Stimulated activated CD4-positive, alpha-beta T cell treated with anti-CD3 and anti-CD28 coated beads, Interleukin-12 subunit alpha, Interleukin-12 subunit beta, amount 100 ng/mL, for 48 hours (primary cell): ENCODE data around the gene CMTM8.

Experiments
- DNase-seq, 3 donors: peaks; one replicate each; pipeline ENCODE4 v3.0.0-alpha.2; 2020; ENCODE audit warnings: low read depth in 2 of 3, low spot score in 1 of 3

CMTM8 gene

DNA sequence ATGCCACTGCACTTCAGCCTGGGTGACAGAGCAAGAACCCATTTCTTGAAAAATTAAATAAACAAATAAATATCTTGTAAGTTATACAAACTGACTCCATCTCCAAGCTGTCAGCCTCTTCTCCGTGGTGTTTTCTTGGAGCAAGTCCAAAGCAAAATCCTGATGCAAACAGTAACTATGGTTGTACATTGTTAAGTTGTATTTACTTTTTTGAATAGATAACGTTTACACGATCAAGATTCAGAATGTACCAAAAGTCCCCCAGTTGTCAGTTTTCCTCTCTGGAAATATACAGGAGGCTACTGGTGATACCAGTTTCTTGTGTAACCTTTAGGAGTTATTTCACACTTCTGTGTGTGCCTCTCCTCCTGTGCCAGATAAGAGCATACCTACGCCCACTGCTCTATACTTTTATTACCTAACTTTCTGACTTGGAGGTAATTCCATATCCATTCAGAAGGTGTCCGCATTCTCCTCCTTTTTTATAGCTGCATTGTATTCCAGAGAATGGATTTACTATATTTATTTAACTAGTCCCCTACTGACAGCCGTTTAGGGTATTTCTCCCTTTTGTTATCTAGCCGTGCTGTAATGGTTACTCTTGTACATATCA is 167.3 kb downstream of the CMTM8 start:
- no peak for DNase-seq

DNA sequence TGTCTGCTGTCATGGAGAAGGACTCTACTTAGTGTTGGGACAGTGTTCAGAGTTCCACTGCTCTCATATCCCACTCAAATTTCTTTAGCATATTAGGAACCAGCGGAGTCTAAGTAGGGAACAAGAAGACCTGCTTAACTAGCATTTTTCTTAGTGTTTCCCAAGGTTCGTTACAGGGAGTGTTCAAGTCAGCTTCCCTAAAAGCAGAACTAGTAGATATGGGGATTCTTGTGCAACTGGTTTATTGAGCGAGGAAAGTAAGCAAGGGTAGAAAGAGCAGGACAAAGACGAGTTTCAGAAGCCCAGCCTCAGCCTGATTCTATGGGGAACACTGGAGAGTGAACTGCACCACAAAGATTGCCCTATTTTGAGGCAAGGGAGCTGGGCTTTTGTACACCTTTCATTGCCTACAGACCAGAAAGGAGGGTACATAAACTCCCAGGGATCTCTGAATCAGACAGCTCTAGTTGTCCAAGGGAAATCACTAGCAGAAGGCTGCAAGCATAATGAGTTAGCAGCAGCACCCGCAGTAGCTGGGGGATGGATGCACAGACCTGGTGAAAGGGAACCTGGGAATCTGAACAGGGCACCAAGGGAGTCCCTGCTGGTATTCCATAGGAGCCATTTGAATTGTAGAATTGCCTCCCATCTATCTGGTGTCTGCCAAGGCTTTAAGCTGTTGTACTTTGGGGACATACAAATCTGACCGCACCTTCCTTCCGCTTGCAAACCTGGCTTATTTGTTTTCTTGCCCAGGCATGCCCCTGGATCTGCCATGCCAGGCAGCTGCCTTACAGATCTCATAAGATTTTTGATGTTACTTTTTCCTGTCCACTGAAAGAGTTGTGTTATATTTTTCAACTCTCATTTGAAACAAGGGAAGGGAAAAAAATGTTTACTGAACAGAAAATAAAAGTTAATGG is 168.3 kb downstream of the CMTM8 start:
- no peak for DNase-seq

DNA sequence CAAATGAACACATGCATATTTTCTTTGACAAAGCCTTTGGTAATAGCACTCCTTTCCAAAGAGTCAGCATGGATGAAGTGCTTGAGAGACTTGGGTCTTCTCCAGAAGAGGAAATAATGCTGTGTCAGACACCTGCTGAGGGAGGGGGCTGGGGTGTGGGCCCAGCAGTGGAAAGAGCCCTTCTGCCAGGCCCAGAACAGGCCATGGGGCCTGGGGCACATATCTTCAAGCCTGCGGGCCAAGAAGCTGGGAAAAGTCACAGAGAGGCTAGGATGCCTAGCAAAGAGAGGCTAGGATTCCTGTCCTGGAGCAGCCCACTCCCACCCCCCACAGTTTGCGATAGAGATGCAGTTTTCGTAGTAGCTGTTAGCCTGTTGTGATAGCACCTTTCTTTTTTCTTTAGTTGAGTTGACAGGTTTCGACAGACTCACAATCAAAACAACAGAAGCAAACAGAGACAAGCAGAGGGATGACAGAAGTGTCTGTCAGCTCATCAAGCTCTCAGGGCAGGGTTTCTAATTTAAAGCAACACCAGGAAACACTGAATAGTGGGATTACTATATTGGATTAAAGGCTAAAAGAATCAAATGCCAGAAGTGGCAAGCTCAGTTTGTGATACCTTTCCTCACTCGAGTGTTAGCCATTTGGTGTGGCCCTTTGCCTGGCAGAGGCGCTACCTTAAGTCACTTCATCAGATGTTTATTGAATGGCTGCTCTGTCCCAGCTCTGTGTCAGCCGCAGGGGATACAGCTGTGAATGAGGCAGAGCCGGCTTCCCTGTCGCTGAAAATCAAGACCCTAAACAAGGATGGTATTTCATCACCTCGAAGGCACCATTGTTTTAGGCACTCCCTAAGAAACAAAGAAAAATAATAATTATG is 172.1 kb downstream of the CMTM8 start:
- DNase-seq: no peak

DNA sequence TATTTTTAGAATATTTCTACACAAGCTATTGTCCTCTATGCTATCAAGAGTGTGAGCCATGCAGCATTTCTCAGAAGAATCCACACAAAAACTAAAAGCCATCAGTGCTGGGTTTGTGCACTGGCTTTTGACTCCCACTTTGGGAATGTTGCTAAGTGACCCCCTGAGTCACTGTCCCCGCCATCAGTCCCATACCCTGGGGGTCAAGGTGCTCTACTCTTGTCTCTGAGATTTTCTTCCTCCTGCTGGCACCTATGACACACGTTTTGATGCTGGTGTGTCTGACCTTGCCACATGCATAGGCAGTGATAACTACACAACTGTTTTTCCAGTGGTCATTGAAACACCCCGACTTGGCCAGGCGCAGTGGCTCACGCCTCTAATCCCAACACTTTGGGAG is 173.0 kb downstream of the CMTM8 start:
- no peak for DNase-seq

DNA sequence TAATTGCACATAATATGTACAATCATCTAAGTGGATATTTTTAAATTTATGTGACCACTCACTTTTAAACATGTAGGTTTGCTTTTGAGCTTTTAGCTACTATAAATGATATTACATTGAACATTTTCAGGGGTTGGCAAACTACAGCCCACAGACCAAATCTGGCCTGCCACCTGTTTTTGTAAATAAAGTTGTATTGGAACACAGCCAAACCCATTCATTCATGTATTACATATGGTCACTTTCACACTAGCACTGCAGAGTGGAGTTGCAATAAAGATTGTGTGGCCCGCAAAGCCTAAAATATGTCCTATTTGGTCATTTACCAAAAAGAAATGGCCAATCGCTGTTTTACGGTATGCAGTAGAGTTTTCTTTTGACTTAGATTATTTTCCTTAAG is 174.4 kb downstream of the CMTM8 start:
- DNase-seq: no peak

DNA sequence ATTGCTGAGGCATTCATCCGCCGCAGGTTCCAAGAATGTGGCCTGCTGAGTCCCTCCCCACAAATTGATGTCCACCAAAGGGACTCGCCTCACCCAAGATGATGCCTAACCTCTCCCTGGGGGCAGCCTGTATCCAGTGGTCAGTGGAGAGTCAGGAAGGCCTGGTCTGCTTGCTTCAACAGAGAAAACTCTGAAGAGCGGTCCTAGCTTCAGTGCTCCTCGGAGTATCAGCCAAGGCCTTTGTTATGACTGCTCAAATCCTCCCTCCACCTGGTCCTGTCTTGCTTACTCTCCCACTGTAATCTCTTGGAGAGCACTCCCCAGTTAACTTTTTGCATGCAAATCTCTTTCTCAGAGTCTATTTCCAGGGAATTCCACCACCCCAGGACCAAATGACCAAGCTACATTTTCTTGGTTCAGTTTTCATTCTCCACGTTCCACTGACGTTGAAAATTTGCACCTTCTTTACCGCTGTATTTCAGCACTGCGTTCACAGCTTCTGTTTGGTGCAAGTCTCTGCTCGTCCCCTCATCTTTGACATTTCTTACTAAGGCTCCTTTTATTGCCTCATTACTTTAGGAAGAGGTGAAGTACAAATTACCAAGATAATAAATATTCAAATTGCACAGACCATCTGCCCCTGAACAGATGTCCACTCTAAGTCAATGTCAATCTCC is 175.5 kb downstream of the CMTM8 start:
- DNase-seq: no peak

DNA sequence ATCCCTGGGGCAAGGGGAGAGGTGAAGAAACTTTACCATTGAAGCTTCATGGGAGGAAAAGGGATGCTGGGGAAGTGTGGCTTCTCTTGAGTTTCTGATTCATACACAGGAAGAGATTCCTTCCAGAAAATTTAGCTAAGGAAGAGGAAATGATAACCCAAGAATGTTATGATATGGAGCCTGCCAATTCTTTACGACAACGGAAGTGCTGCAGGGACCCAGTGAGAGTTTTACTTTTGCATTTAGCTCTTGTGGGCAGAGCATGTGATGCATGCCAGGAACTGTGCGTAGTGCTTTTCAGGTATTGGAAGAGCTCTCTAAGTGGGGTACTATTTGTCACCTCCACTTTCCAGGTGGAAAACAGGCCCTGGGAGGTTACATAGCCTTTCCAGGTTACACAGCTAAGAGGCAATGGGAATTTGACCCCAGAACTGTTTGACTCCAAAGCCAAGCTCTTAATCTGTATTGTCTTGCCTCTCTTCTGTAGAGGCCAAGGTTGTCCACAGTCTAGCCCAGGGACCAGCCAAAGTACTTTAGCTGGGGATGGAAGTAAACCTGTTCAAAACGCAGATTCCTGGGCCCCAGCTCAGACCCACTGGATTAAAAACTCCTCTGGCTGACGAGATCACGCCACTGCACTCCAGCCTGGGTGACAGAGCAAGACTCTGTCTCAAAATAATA is 176.2 kb downstream of the CMTM8 start:
- DNase-seq: no peak

DNA sequence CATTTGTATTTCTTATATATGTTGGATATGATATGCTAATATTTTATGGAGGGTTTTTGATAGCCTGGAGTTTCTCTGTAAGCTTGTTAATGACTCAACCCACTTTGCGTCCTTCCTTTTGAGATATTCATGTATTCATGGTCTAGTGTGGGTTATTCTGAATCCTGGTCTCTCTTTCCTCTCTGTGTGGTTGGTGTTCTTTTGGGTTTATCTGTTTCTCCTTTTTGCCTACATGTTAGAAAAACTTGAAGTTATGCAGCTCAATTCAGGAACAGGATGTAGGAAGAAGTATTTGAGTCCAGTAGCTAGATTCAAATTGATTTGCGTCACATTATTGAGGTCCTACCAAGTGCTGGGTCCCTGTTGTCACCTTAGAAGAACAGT is 181.3 kb downstream of the CMTM8 start:
- no peak for DNase-seq
